Activated CD4-positive, alpha-beta memory T cell treated with anti-CD3 and anti-CD28 coated beads, Interleukin-2, amount 10 ng/mL, durations not matched to agents 7 days and 5 days (primary cell): Measurements from ENCODE around the gene PKD1L1. TPM values are rescaled to one million over a fixed set of nuclear protein-coding genes. Genes with fewer than 3 reads are reported as not detected.
"Not testable (repeated sequence)": the region's sequence is repeated elsewhere in the genome, so short reads cannot be mapped to it uniquely, and the experiment has no call there.

ENCODE experiments used
- CTCF ChIA-PET: fragments of 350-600 bp; sonication (Branson Sonifier 250); formaldehyde crosslinking; loops from one replicate; lab custom pipeline; 2021; ENCODE audit warnings: antibody characterized with exemption, inconsistent platforms; lab: Charles Lee
- POLR2A ChIA-PET: fragments of 350-600 bp; sonication (Branson Sonifier 250); formaldehyde crosslinking; loops from one replicate; lab custom pipeline; 2021; ENCODE audit warnings: antibody characterized with exemption; lab: Charles Lee
- DNase-seq: peaks from one replicate; pipeline ENCODE4 v3.0.0-alpha.2; 2020
- H3K27ac Mint-ChIP-seq: one replicate; pipeline ENCODE4 v1.8.0; 2021; ENCODE audit warnings: mild to moderate bottlenecking, mixed read lengths
- H3K27me3 Mint-ChIP-seq: one replicate; pipeline ENCODE4 v1.8.0; 2021; ENCODE audit warnings: mixed read lengths
- H3K36me3 Mint-ChIP-seq: one replicate; pipeline ENCODE4 v1.8.0; 2021; ENCODE audit warnings: low read depth, mixed read lengths
- H3K4me1 Mint-ChIP-seq: one replicate; pipeline ENCODE4 v1.8.0; 2021; ENCODE audit warnings: mixed read lengths
- H3K4me3 Mint-ChIP-seq: one replicate; pipeline ENCODE4 v1.8.0; 2021; ENCODE audit warnings: mild to moderate bottlenecking, mixed read lengths
- H3K9me3 Mint-ChIP-seq: one replicate; pipeline ENCODE4 v1.8.0; 2021; ENCODE audit warnings: mixed read lengths
- total RNA-seq, 2 experiments: library from RNA; stranded (reverse); gene quantifications; one replicate each; pipeline ENCODE4 v1.2.3, GENCODE V29; 2021

PKD1L1 gene
- total RNA-seq, 2 experiments from 2014 or later: 0.05 to 0.48 TPM

DNA sequence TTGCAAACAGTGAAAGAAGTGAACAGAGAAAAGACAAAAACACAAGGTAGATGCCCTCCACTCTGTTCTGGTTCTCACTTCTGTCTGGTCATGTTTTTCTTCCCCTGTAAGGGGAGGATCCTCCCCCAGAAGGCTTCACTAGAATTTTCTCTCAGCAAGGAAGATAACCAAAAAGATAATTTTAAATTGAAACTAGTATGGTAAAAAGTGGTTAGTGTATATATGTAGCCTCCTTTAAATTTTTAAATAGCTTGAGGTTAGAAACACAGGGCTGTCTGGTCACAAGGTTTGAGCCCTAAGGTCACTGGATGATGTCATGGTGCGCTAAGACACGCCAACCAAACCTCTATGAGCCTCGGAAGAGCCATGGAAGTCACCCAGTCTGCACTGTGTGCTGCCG is 5.6 kb upstream of the PKD1L1 start:
- DNase-seq: no peak
- Mint-ChIP-seq H3K4me1 (peaks cover 8% of the 10 kb centered on the region), H3K9me3 (no peaks in the 10 kb centered on the region), H3K36me3 (peaks cover 31% of the 10 kb centered on the region), H3K27ac (no peak overlapping the region), H3K27me3 (no peaks in the 10 kb centered on the region), H3K4me3 (no peak overlapping the region)
- CTCF ChIA-PET: no interaction called here
- POLR2A ChIA-PET: no interaction called here

GRCh38 chr7:47952224-47952623 is 4.0 kb upstream of the PKD1L1 start:
- no peak for DNase-seq
- Mint-ChIP-seq H3K4me1 (peaks cover 8% of the 10 kb centered on the region), H3K9me3 (no peaks in the 10 kb centered on the region), H3K36me3 (peaks cover 19% of the 10 kb centered on the region), H3K27ac (no peak overlapping the region), H3K4me3 (no peak overlapping the region), H3K27me3 (no peaks in the 10 kb centered on the region)
- ChIA-PET CTCF (interaction anchor here (1.4 kb wide), 1 partner anchor 158 kb away, joined by 4 read pairs; no protein-coding TSS in a partner anchor), POLR2A (no interaction called here)

- ChIA-PET POLR2A (no interaction called here), CTCF (interaction anchor here (1.4 kb wide), 1 partner anchor 159 kb away, joined by 4 read pairs; no protein-coding TSS in a partner anchor)
- peaks cover 11% of the 10 kb centered on the region for H3K36me3 Mint-ChIP-seq
- H3K27ac Mint-ChIP-seq: no peak overlapping the region
- no peaks in the 10 kb centered on the region for H3K9me3 Mint-ChIP-seq
- no peaks in the 10 kb centered on the region for H3K27me3 Mint-ChIP-seq
- H3K4me3 Mint-ChIP-seq: no peak overlapping the region
- no peak for DNase-seq
- peaks cover 11% of the 10 kb centered on the region for H3K4me1 Mint-ChIP-seq
Measured at GRCh38 chr7:47951374-47951773, 3.1 kb upstream of the PKD1L1 start.

DNA sequence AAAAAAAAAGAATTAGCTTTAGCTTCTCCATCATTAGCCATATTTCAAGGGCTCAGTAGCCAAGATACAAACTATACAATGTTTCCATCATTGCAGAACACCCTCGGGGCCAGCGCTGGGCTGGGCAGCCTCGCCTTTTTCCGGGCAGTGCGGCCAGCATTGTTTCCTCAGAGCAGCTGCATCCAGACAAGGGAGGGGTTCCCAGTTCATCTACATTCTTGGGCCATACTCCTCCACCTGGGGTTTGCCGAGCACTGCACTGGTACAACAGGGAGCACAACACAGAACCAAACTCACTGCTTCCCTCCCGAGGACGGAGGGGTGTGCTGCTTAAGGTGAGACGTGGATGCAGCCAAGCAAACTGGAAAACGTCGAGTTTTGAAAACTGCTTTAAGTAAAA is 2.4 kb upstream of the PKD1L1 start:
- Mint-ChIP-seq H3K36me3 (peaks cover 8% of the 10 kb centered on the region), H3K4me3 (no peak overlapping the region), H3K27me3 (no peaks in the 10 kb centered on the region), H3K4me1 (peaks cover 12% of the 10 kb centered on the region), H3K9me3 (no peaks in the 10 kb centered on the region), H3K27ac (no peak overlapping the region)
- POLR2A ChIA-PET: no interaction called here
- no peak for DNase-seq
- CTCF ChIA-PET: interaction anchor here (1.0 kb wide), 1 partner anchor 38 kb away, joined by 3 read pairs; no protein-coding TSS in a partner anchor

- POLR2A ChIA-PET: no interaction called here
- CTCF ChIA-PET: no interaction called here
- peaks cover 12% of the 10 kb centered on the region for H3K4me1 Mint-ChIP-seq
Measured at GRCh38 chr7:47949703-47950102, 1.4 kb upstream of the PKD1L1 start.

GRCh38 chr7:47947355-47947749 is 914 bp downstream of the PKD1L1 start:
- Mint-ChIP-seq H3K27ac (no peak overlapping the region), H3K9me3 (no peaks in the 10 kb centered on the region), H3K36me3 (no peaks in the 10 kb centered on the region), H3K27me3 (peaks cover 2% of the 10 kb centered on the region), H3K4me3 (no peak overlapping the region), H3K4me1 (peaks cover 8% of the 10 kb centered on the region)
- ChIA-PET CTCF (interaction anchor here (1.0 to 2.2 kb wide), 3 partner anchors 19 to 36 kb away, joined by 3 to 6 read pairs (median 4); no protein-coding TSS in a partner anchor), POLR2A (no interaction called here)
- no peak for DNase-seq

More at GRCh38 chr7:47949703-47950102, 1.4 kb upstream of the PKD1L1 start:
- no peaks in the 10 kb centered on the region for H3K27me3 Mint-ChIP-seq
- DNase-seq: no peak
- H3K4me3 Mint-ChIP-seq: no peak overlapping the region
- no peaks in the 10 kb centered on the region for H3K9me3 Mint-ChIP-seq
- peaks cover 4% of the 10 kb centered on the region for H3K36me3 Mint-ChIP-seq
- no peak overlapping the region for H3K27ac Mint-ChIP-seq

DNA sequence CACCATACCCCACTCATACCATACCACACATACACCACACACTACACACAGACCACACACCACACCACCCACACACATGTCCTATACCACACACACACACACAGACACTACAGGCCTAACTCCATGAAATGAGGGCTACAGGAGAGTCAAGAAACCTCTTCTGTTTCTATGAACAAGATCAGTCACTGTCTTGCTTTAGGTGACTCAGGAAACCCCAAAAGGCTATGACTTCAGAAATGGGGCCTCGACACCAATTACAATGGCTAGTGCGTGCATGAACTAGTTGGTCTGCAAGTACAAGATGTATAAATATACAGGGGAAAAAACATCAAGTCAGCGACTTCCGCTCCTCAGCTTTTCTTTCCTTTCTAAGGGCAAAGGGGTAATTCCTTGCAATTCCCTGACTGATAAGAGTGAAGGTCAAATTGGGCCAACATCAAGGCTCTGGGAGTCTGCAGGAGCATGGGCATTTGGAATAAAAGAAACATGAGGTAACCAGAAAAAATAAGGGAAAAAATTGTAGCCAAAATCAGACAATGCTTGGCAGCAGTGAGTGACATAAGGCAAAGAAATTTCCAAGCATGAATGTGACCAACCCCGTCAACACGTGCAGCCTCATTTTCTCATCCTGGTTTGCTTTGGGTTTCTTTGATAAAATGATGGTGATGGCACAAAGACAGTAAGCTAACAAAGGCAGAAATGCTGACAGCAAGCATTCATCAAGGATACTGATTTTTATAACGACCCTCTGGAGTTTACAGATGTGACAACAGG is 1.5 kb downstream of the PKD1L1 start:
- no peaks in the 10 kb centered on the region for H3K36me3 Mint-ChIP-seq
- peaks cover 6% of the 10 kb centered on the region for H3K4me1 Mint-ChIP-seq
- DNase-seq: no peak
- POLR2A ChIA-PET: no interaction called here
- no peak overlapping the region for H3K4me3 Mint-ChIP-seq
- CTCF ChIA-PET: interaction anchor here (1.0 to 3.2 kb wide), 4 partner anchors 20 to 196 kb away, joined by 3 to 8 read pairs (median 5); no protein-coding TSS in a partner anchor
- H3K27me3 Mint-ChIP-seq: peaks cover 2% of the 10 kb centered on the region
- H3K27ac Mint-ChIP-seq: peak overlapping the region; percentile 0
- H3K9me3 Mint-ChIP-seq: no peaks in the 10 kb centered on the region

GRCh38 chr7:47945261-47946015 is 2.8 kb downstream of the PKD1L1 start:
- Mint-ChIP-seq H3K36me3 (no peaks in the 10 kb centered on the region), H3K27ac (no peak overlapping the region), H3K4me1 (peaks cover 5% of the 10 kb centered on the region), H3K4me3 (no peak overlapping the region), H3K9me3 (no peaks in the 10 kb centered on the region), H3K27me3 (peaks cover 2% of the 10 kb centered on the region)
- POLR2A ChIA-PET: interaction anchor here (0.9 to 2.4 kb wide), 4 partner anchors 12 to 210 kb away, joined by 3 to 11 read pairs (median 6); no protein-coding TSS in a partner anchor
- CTCF ChIA-PET: interaction anchor here (0.8 to 3.5 kb wide), 19 partner anchors 11 to 355 kb away, joined by 3 to 50 read pairs (median 6); no protein-coding TSS in a partner anchor
- DNase-seq: peak; percentile 80

DNA sequence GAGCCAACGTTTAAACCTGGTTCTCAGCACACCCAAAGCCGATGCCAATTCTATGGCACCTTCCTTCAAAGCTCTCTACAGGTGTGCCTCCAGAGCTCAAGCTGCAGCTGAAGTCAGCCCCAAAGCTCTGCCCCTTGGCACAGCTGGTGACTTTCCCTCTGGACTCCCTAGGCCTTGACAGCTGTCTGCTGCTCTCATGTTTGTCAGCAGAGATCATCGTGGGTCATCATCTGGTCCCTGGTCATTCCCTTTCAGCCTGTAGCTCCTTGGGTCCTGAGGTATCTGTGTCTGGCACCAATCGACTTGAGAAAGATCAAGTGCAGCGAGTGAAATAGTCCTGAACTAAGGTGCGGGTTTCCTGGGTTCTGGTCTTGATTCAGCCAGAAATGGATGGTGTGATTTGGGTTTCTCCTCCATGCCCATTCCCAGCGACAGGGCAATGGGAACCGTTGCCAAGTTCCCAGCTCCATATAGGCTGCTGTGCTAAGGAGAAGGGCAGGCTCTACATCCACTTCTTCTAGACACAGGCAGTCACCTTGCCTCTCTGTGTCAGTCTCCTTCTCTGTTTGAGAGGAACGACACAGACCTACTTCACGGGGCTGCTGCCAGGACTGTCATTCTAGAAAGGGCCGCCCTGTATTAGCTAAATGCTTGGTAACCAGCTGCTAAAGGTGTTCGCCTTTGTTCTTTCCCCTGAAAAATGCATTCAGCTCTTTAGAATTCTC is 3.6 kb downstream of the PKD1L1 start:
- peaks cover 2% of the 10 kb centered on the region for H3K27me3 Mint-ChIP-seq
- DNase-seq: no peak
- peaks cover 6% of the 10 kb centered on the region for H3K4me1 Mint-ChIP-seq
- POLR2A ChIA-PET: interaction anchor here (0.9 to 2.4 kb wide), 4 partner anchors 11 to 210 kb away, joined by 3 to 11 read pairs (median 6); no protein-coding TSS in a partner anchor
- CTCF ChIA-PET: interaction anchor here (0.6 to 3.5 kb wide), 22 partner anchors 10 to 356 kb away, joined by 3 to 50 read pairs (median 4); no protein-coding TSS in a partner anchor
- no peak overlapping the region for H3K27ac Mint-ChIP-seq
- no peaks in the 10 kb centered on the region for H3K36me3 Mint-ChIP-seq
- no peak overlapping the region for H3K4me3 Mint-ChIP-seq
- H3K9me3 Mint-ChIP-seq: no peaks in the 10 kb centered on the region

- CTCF ChIA-PET: interaction anchor here (0.9 to 3.5 kb wide), 11 partner anchors 9 to 356 kb away, joined by 3 to 50 read pairs (median 12); no protein-coding TSS in a partner anchor
Measured at GRCh38 chr7:47943676-47944474, 4.4 kb downstream of the PKD1L1 start.

DNA sequence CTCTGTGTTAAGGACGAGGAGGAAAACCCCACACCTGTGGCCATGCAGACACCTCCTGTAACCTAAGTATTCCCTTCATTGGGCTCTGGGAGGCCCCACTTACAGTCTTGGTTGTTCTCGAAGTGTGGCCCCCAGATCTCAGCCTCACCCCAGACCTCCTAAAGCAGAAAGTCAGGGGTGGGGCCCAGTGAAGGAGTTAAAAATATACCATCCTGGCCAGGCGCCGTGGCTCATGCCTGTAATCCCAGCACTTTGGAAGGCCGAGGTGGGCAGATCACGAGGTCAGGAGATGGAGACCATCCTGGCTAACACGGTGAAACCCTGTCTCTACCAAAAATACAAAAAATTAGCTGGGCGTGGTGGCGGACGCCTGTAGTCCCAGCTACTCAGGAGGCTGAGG is 5.6 kb downstream of the PKD1L1 start:
- H3K4me1 Mint-ChIP-seq: peaks cover 21% of the 10 kb centered on the region
- POLR2A ChIA-PET, H3K27ac Mint-ChIP-seq, H3K4me3 Mint-ChIP-seq, H3K9me3 Mint-ChIP-seq, H3K36me3 Mint-ChIP-seq, DNase-seq, H3K27me3 Mint-ChIP-seq: not testable (repeated sequence)
- CTCF ChIA-PET: interaction anchor here (3.5 kb wide), 2 partner anchors 20 to 212 kb away, joined by 14 to 50 read pairs; no protein-coding TSS in a partner anchor

More at GRCh38 chr7:47943676-47944474, 4.4 kb downstream of the PKD1L1 start:
- no peak for DNase-seq
- no peak overlapping the region for H3K4me3 Mint-ChIP-seq
- H3K27ac Mint-ChIP-seq: no peak overlapping the region
- peaks cover 9% of the 10 kb centered on the region for H3K4me1 Mint-ChIP-seq
- POLR2A ChIA-PET: interaction anchor here (1.7 to 2.4 kb wide), 2 partner anchors 166 to 211 kb away, joined by 10 to 11 read pairs; no protein-coding TSS in a partner anchor
- no peaks in the 10 kb centered on the region for H3K36me3 Mint-ChIP-seq
- H3K27me3 Mint-ChIP-seq: peaks cover 2% of the 10 kb centered on the region
- no peaks in the 10 kb centered on the region for H3K9me3 Mint-ChIP-seq
